CD4-positive, alpha-beta T cell treated with Interleukin-1 beta for 1 hour (primary cell): Measurements from ENCODE around the gene BTG2.
A peak's percentile ranks its signal among the peaks of the same experiment; 100 is the strongest.

ENCODE experiments used
- DNase-seq, 2 donors: peaks; one replicate each; pipeline ENCODE4 v3.0.0-alpha.2; 2020 to 2022

BTG2 gene

DNA sequence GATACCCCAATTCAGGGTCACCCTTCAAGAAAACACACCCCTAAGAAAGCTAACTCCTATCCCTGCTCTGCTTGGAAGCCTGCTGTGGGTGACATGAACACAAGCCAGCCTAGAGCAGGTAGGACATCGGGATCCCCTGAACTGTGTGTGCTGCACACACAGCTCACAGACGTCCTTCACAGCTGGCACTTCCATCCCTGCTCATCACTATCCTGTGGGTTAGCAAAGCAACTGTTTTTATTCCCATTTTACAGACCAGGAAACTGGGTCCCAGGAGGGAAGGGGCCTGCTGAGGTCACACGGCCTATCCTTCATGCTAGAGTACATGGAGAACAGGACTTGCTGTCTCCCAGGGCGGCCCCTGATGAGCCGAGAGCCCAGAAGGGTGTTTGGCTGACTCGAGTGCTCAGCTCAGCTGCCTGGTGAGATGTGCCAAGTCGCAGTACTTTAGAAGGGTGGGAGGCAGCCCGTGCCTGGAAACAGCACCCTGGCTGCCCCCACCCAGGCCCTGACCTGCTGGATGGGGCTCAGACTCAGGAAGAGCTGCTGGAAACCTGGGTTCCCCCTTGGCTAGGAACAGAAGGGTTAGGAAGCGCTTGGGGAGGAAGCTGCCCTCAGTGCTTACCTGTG lies 28.3 kb upstream of the BTG2 start:
- no peak for DNase-seq

DNA sequence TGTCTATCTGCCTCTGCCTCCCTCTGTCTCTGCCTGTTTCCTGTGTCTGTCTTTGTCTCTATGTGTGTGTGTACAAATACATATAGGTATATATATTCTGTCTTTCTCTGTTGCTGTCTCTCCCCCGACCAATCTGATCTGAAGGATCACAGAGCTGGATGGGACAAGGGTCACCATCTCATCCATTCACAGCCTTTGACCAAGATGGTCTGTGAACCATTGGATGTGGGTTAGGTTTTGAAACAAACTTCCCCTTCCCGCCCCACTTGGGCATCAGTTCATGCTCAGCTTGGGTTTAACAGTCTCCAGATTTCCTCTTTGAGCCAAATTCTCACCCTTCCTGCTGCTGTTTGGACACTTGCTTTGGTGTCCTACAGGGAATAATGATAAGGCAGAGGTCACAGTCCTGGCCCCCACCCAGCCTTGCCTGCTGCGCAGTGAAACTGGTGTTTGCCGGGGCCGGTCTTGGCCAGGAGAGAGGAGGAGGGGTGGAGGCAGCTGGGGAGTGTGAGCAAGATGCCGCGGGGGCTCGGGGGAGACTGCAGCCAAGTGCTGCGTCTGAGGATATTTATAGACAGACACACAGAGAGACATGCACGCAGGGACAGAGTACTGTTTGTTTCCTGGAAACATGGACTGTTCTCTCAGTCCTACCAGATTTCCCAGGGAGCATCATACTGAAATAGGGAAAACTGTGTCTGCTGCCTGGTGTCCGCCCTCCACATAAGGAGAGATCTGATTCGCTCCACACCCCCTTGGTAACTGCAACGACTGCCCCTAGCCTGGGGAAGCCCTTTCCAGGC lies 27.0 kb upstream of the BTG2 start:
- peak; percentile 37 to 46 for DNase-seq

DNA sequence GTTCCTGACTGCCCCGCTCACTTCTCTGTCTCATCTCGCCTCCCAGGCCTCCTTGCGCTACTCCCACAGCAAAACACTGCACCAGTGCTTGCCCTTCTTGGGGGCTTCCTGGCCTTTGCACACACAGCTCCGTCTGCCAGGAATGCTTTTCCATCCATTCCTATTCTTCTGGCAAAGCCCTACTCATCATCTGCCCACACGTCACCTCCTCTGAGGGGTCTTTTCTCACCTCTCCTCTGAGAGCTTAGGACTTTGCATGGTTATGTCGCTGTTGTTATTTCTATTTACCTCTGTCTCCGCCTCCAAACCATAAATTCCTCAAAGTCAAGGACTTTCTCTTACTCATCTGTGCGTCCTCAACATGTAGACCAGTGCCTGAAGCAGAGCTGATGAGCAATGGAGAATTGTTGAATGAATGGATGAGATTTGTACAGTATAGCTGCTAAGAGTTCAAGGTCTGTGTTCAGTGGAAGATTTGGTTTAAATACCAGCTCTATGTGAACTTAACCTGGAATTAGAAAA lies 26.4 kb upstream of the BTG2 start:
- DNase-seq: no peak

DNA sequence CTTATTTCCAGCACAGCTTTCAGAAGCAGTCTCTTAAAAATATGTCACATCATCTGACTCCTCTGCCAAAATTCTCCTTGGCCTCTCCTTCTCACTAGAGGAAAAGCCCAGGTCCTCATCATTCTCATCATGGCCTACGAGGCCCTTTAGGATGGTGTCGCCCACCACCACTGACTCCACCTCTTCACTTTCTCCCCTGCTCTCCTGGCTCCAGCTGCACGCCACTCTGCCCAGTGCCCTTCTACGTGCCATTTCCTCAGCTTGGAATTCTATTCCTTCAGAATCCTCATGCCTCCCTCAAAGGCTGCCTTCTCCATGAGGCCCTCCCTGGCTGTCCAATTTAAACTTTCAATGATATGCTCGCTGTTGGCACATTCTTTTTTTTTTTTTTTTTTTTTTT lies 25.3 kb upstream of the BTG2 start:
- no peak for DNase-seq

DNA sequence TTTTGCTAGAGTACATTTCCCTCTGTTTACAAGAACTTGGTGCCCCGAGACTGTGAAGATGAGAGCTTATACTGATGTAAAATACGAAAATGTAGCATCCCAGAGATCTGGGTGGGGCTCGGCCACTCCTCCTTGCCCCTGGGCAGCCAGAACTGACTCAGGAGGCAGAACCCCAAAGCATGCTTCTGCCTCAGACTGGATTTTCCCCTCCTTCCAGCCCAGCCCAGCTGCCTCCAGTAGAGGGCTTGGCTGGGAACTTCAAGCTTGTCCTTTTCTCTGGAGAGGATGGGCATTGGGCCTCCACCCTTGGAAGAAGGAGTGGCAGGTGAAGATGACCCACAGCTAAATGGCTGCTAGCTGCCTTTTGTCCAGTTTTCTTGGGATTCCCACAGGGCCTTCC lies 24.3 kb upstream of the BTG2 start:
- DNase-seq: no peak

DNA sequence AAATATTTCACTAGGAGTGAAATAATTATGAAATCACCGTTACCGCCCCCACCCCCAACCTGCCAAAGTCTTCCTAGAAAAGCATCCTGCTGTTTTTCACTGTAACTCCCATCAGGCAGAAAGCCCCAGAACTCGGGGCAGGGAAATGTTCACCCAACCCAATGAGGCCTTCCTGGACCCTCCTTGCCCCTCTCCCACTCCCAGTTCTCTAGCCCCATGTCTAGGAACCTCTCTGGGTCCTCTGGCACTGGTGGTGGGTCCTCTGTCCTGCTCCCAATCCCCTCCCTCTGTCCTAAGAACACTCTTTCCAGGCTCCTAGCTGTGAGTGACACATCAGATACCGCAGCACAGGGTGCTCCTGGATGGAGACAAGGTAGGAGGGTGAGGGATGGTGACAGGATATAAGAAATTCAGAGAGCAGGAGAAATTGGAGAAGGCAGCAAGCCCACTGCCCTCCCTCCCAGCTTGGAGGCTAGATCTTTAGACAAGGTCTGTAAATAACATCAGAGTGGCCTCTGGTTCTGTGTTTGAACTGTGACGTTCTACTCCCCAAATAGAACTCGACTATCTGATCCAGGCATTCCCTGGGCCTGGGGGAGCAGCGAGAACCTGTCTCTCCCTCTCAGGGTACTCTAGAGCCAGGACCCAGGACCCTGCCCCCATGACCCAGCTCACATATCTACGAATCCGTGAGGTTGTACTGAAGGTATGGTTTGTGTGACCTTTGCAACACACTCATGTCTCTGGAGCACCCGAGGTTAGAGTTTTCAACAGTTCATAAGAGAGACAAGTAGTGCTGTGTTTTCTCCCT lies 23.3 kb upstream of the BTG2 start:
- DNase-seq: no peak

DNA sequence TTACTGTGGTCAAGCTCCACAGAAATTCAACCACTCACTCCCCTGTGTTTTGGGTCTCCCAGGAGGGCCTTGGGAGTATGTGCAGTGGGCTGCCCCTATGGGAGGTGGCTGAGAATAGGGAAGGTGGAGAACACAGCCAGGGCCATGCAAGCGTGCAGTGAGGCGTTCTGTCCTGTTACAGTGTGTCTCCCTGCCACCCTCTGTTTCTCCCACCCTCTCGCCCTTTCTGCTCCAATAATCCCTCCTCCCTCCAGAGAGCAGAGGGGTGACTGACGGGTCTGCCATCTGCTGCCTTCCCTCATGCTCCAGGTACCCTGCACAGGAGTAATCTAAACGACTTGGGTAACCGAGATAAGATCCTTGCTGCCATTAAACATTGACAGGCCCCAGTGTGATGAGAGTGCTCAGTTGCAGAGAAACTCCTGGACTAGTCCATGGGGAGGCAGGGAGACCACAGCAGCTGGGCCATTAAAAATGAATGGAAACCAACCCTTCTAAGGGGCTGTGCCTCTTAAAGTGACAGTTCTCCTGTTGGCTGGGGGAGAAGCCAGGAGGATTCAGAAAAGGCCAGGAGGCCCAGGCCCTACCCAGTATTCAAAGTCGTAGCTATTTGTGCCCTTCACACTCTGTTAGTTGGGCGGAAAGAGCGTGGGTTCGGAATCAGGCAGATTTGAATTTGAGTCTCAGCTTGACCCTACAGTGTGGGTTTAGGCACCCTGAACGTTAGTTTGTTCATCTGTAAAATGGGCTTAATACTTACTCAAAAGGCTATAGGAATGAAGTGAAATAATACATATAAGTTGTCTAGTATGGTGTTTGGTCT lies 22.4 kb upstream of the BTG2 start:
- no peak for DNase-seq

DNA sequence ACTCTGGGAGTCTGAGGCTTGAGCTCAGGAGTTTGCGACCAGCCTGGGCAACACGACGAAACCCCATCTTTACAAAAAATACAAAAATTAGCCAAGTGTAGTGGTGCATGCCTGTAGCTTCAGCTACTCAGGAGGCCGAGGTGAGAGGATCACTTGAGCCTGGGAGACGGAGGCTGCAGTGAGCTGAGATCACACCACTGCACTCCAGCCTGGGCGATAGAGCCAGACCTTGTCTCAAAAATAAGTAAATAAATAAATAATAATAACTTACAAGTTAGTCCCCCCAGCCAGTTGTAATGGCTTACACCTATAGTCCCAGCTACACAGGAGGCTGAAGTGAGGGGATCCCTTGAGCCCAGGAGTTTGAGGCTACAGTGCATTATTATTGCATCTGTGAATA lies 21.7 kb upstream of the BTG2 start:
- DNase-seq: no peak

DNA sequence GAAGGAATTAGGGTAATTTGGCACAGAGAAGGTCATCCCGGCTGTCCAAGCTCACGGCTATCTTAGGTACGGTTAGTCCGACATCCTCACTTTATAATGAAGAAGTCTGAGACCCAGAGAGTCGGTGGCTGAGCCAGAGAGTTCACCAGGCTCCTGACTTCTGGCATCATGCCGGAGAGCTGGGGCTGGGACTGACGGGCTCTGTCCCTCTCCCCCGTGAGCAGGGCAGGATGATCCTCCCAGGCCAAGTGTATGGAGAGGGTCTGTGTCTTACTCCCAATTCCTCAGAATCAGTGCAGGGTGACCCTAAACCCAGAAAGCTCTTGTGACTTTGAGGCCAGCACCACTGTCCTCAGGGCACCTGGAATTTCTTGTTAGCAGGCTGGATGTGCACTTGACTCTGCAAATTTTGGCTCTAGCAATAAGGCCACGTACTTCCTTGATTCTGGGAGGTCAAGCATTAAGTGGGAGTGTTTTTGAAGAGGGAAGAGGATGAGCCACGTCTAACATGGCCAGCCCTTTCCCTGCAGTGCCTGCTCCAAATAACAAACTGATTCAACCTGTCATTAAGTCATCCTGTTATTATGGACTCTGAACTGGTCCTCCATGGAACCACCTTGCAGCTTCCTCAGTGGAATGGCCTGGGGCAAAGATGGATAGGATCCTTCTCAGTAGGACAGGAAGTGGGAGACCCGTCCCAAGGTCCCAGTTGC lies 20.8 kb upstream of the BTG2 start:
- DNase-seq: no peak

DNA sequence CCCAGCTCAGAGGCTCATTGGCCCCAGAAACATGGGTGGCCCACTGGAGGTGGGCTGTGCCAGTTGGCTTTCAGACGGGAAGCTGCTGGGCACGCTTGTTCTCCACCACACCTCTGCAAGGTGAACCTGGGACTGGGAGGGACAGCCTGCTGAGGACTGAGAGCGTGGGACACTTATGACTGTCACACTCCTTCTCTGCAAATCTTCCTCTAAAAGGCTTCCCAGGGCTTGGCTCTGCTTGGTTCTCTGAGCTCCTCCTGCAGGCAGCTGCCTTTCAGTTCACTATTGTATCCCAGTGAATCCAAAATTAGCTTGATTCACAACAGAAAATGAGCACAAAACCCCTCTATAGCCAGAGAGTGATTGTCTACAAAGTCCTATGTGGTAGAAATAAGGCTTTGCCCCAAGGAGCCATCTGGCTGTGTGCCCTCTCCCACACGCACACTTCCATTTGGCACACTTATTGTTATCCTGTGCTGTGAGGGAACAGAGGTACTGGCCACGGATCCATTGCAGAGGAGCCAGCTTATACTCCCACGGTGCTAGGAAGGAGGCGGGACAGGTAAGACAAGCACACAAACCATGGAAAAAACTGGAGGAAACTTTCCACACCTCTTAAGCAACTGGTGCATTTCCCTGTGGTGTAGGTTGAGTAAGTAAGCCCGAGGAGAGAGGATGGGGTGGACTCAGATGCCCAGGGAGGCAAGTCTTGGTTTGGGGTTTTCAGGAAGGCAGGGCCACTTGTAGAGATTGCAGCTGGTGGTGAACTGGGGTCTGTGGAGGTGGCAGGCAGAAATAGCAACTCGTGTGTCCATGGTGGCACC lies 18.9 kb upstream of the BTG2 start:
- DNase-seq: peak in 1 of 2 donors; percentile 28

DNA sequence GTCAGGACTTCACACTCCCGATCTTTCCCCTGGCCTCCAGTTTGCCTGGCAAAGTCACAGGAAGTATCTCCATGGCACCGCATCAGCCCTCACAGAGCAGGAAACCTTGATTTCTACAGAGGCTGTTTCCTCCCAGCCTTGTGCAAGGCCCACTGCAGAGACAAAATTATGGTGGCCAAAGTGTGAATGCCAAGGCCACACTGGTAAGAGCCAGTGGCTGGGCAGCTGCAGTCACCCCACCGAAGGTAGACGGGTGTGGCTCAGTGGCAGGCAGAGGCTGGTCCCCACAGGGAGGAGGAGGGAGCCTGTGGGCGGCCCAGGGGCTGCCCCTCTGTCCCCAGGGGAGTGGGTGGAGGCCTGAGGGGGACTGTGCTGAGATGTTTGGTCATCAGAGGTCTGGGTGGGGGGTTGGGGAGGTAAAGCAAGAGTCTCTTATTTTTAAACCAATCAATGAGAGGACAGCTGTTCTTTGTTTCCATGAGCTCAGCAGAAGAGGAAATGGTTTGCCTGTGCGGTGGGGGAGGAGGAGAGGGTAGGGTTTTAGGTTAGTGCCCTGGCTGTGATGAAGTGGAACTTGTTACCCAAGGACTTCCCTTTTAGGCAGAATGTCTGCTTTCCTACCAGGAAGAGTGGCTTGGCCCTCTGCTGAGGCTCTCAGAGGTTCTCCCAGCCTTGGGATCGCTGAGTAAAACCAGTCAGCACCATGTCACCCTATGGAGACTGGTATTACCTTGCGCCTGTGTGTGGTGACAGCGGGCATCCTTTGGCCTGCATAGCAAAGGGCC lies 18.0 kb upstream of the BTG2 start:
- peak; percentile 89 to 92 for DNase-seq

DNA sequence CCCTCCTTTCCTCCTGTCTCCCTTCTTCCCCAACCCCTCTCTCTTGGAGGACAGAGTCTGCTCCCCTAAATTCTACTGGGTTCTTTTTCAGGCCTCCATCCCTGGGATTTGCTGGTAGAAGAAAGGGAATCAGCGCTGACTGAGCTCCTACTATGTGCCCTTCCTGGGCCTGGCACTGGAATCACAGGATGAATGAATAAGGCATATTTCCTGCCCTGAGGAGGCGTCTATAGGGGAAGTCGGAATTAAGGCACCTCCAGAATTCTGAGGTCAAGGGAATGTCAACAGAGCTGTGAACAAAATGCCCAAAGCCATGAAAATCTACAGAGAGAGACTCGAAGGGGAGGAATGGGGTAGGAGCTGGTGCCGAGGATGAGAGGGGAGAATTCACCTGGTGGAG lies 17.4 kb upstream of the BTG2 start:
- DNase-seq: no peak

DNA sequence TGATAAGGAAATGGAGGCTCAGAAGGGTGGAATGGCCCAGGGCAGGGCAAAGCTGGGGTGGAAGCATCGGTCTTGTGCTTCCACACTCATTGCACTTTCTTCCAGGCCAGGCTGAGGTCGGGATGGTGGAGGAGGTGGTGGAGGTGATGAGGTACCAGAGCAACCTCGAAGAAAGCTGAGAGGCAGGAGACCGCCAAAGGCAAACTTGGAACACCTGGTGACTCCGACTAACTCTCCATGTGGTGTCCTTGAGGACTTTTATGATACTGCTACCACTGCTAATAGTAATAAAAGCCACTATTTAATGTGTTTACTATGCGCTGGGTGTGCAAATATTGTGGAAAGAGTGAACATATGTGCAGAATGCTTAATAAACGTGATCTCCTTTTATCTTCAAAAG lies 16.9 kb upstream of the BTG2 start:
- DNase-seq: no peak

DNA sequence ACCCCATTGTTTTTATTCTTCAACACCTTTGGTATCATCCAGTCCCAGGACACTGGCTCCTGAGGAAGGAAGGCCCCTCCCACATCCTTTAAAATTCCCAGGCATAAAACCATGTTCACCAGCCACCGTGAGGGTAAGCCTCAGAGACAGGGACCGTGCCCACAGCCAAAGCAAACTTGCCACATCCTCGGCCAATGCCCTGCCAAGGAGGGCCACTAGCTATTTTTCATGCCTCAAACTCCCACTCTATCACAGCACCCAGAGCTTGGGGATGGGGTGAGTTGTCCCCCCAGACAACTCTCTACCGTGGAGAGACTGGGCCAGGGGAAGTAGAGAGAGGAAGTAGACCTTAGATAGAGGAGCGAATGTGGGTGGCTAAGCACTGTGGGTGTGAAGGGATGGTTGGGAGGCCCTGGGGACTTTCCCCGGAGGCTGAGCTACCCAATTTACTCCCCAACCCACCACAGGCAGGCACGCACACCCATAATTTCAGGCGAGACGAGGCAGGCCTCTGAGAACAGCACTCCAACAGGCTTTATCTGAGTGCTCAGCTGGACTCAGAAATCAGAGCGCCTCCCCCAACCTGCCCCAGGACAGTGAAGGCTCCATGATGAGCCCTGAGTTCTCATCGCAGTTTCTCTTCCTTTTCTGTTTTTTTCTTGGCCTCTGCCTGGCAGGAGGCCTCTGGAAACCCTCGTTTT lies 15.9 kb upstream of the BTG2 start:
- peak; percentile 95 to 97 for DNase-seq

DNA sequence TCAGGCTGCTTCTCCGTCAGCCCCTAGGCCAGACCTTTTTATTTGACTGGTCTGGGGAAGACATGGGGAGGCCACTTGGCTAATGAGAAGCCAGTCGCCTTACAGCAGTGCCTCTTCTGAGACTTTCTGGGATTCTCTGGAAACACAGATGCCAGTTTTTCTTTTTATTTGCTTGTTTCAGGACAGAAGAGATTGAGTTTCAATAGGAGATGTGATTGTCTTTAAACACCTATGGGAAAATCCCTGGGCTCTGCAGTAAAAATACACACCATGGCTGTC lies 15.4 kb upstream of the BTG2 start:
- no peak for DNase-seq

DNA sequence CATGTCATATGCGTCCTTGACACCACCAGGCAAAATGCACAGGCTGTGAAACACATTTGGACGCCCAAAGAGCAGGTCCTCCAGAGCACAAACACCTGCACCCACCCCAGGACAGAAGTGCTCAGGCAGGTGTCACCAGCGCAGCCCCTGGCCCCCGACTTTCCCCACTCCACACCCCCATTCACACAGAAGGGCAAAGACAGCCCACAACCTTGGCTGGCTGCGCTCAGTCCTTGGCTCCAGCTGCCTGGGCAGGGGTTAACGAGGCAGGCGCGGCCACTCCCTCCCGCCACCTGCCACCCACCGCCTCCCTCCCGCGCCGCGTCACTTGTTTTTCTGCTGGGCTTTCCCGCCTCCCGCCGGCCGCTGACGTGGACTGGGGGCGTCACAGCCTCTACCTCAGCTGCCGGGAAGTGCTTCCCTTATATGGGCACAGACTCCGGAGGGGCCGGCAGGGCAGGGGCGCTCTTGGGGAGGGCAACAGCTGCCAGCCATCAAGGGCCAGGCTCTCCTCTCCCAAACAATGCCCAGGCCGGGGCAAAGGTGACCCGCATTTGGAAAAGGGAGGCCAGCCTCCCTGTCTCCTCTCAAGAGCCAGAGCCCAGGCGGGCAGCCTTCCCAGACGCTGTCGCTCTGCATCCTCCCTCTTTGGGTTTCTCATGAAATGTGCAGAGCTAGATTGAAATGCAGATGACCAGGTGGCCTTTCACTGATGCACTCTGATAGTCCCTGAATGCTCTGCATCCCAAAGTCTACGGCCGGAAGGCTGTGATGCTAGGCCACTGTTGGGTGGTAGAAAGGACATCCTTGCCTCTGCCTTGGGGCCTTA lies 14.8 kb upstream of the BTG2 start:
- DNase-seq: peak; percentile 98

DNA sequence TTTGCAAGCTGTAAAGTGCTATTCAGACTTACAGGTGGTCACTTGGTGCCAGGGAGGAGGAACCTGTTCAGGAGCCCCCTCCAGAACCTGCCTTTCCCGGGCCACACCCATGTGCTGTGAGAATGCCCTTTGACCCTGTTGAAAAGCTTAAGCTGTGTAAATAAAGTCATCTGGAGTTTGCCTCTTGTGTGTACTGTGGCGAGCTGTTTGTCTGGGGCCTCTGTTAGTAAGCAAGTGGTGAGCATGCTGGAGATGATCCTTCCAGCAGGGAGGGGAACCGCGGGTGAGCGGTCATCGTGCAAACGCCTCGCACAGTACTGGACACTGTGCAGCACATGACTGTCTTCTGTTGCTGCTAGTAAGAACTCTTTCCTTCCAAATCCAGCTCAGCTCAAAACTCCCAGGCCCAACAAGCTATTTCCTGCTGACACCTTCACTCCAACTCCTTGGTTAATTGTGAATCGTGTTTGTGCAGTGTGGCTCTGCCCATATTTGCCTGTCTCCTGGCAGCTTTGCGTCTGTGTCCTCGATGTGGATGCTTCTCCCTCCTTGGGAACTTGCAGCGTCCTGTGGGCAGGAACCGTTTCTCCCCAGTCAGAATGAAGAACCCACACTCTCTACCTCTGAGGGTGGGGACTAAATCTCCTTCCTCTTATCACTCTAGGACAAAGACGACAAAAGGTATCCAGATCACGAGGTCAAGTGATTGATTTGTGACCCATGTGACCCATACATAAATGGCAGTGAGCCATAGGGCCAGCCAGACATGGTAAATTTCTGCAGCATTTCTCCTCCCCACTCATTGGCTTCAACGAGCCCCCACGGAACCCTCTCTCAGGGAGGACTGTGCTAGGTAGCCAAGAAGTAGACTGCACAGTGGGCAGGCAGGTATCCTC lies 13.9 kb upstream of the BTG2 start:
- no peak for DNase-seq

DNA sequence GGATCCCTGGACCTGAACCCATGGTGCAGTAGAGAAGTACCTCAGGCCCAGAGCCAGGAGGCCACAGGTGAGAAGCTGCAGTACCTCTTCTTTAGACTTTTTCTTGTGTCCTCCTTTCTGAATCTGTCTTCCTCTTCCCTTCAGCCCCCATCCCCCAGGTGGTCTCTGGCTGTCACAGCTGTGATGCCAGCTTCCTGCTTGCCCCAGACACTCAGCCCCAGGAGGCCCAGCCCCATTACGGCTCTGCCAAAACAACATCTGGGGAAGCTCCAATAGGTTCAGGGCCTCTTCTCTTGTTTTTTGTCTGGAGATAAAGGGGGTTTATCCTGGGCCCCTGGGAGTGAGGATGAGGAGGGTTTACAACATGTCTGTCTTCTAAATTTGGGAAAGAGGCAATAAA lies 9.5 kb upstream of the BTG2 start:
- peak in 1 of 2 donors; percentile 76 for DNase-seq
